LHCN-M2 (cell line): ENCODE results near the gene MBOAT1. TPM values are rescaled to one million over a fixed set of nuclear protein-coding genes. Genes with fewer than 3 reads are reported as not detected.

Experiments used
- DNase-seq: peaks from one replicate; pipeline ENCODE4 v3.0.0-alpha.2; 2012; ENCODE audit warnings: low read depth
- total RNA-seq: library from RNA; depleted of rRNA; stranded (reverse); fragments of >200 nt; gene quantifications from 2 replicates; pipeline ENCODE4 v1.2.3, GENCODE V29; 2014

Gene MBOAT1
- total RNA-seq, 1 experiment from 2014 or later: 3.3 TPM

DNA sequence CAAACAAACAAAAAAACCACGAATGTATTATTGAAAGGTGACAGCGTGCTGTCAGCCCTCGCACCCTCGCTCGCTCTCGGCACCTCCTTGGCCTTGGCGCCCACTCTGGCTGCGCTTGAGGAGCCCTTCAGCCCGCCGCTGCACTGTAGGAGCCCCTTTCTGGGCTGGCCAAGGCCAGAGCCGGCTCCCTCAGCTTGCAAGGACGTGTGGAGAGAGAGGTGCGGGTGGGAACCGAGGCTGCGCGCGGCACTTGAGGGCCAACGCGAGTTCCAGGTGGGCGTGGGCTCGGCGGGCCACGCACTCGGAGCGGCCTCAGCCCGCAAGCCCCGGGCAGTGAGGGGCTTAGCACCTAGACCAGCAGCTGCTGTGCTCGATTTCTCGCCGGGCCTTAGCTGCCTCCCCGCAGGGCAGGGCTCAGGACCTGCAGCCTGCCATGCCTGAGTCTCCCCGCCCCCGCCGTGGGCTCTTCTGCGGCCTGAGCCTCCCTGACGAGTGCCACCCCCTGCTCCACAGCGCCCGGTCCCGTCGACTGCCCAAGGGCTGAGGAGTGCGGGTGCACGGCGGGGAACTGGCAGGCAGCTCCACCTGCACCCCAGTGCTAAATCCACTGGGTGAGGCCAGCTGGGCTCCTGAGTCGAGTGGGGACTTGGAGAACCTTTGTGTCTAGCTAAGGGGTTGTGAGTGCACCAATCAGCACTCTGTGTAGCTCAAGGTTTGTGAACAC lies 20.9 kb upstream of the MBOAT1 start:
- no peak for DNase-seq

DNA sequence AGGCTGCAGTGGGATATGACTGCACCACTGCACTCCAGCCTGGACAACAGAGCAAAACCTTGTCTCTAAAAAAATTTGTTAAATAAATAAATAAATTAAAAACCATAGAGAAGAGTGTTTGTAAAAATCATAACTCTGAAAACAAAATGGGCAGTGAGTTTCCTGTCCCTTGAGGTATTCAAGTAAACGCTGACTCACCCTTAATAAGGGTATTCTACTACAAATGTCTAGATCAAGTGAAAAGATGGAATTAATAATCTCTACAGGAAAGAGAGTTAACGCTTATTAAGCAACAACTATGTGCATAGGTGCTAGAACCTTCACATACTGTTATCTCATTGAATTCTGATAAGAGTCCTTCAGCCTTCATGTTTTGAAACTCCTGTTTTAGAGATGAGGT lies 19.9 kb upstream of the MBOAT1 start:
- no peak for DNase-seq

DNA sequence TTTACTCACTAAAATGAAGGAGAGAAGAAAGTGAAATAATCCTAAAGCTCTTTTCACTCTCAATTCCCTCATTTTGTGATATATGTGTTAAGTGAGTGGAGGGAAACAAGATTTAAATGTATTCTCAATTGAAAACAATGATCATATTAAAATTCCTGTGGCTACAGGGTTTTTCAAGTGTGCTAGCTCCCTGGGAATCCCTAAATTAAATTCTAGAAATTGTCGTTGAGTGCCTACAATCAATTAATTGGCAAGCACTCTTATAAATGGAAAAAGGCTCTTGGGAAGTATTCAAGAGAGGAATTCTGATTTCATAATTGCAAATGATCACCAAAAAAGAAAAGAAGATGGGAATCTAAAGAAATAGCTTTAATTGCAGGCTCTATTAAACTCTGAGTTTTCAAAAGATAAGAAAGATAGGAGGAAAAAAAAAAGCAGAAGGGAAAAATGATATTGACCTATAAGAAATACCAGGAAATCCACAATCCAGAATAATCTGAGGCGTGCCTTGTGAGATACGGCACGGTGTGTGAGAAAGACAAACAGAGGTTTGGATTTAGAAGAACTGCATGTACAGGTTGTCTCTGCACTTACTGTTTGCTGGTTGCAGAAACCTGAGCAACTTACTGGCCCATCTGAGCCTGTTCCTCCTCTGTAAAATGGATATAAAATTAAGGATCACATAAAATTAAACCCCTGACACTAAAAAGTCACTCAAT lies 18.3 kb upstream of the MBOAT1 start:
- DNase-seq: no peak

DNA sequence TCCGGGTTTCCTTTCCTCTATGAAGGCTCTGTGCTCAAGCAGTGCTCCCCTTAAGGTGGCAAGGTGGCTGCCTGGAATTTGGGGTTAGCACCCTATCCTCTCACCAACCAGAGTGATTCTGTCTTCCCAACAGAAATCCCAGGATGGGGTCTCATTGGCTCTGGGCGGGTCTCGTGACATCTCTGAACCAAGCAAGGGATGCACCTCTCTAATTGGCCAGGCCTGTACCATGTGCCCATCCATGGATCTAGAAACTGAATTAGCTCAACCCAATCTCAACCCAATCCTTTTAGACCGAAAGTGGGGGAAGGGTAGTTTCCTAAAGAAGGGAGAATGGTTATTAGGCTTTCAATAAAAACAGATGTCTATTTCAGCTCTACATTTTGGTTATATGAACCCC lies 17.6 kb upstream of the MBOAT1 start:
- DNase-seq: no peak

DNA sequence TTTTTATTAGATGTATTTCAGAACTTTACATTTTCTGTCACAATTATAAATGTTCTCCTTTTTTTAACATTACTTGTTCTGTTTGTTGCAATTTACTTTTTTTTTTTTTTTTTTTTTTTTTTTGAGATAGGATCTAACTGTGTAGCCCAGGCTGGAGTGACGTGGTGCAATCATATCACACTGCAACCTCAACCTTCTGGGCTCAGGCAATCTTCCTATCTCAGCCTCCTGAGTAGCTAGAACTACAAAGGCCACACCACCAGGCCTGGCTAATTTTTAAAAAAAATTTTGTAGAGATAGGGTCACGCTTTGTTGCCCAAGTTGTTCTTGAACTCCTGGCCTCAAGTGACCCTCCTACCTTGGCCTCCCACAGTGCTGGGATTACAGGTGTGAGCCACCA lies 15.1 kb upstream of the MBOAT1 start:
- no peak for DNase-seq

DNA sequence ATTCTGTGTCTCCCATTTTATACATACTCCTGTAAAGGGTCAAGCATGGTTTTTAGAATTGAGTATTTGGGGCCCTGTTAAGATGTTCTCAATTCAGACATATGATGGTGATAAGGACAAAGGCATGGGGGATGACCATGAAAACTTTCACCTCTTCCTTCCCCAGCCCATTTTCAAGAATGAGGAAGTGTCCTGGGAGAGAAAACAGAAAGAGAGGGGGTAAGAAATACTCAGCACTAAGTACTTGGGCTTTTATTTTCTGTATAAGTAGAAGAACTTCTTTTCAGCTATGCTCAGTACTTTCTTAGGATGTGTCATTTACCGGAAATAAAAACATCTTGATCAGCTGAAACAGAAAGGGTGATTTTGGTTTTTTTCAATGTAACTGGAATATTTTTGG lies 10.9 kb upstream of the MBOAT1 start:
- no peak for DNase-seq

DNA sequence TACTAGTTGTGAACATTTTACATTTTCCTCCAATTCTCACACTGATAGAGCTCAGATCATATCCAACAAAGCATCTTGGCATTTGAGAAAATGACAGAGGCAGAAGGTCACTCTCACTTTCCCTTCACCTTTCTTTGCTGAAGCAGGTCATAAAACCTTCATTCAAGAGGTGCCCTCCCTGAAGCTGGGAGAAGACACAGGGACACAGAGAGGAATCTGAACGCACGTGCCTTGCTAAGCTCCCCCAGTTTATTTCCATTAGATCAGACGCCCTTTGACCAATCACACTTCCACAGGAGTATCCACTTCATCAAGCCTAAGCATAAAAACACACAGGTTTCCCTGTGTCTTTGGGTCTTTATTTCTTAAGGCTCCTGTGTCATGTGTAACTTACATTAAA lies 9.2 kb upstream of the MBOAT1 start:
- no peak for DNase-seq

DNA sequence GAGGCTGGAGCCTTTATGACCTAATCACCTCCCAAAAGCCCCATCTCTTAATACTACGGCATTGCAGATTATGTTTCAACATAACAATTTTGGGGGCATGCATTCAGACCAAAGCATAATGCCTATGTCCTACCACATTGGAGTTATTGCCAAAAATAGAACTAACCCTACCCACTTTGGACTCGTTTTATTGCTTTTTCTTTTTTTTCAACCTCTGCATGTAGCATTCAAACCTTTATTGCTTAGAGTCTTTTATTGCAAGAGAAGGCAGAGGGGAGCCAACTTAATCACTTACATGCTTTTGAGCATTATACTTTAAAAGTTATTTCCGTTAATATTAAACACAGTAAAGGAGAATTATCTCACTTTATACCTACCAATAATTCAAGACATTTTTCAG lies 8.1 kb upstream of the MBOAT1 start:
- no peak for DNase-seq

DNA sequence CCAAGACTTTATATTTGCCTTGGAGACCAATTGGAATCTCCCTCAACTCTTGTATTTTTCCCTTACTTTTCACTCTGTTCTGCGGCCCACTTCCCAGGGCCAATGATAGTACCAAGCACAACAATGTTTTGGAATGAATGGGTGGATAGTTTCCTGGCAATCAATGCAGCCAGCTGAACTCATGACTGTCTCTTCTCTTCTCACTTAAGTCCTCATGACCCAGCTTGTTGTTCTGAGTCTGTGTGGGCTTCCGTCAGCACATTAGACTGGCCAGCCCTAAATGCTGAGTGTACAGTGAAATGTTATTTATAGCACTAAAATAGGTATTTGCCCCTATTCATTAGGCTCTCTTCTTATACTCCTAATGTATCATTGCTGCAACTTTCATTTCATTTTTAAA lies 5.6 kb upstream of the MBOAT1 start:
- no peak for DNase-seq

DNA sequence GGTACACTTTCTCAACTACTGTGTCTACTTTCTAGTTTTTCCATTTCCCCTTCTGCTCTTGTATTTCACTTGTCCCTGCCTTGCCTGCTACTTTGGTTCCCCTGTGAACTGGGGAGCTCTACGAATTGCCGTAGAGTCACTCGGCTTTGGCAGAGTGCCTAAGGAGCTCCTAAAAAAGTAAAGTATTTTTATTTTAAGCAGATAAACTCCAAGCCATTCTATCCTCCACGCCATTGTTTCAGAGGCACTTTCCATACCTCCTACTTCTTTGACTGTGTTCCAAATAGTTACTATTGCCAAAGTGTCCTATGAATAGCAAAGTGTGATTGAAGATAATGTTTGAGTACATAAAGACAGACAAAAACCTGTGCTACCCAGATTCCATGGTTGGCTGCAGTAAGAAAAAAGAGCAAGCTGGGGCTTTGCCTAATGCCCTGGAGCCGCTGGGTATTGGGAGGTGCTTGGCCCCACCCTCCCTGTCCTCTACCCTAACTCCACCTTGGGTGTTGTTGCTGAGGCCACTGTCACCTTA lies 5.1 kb upstream of the MBOAT1 start:
- DNase-seq: no peak

DNA sequence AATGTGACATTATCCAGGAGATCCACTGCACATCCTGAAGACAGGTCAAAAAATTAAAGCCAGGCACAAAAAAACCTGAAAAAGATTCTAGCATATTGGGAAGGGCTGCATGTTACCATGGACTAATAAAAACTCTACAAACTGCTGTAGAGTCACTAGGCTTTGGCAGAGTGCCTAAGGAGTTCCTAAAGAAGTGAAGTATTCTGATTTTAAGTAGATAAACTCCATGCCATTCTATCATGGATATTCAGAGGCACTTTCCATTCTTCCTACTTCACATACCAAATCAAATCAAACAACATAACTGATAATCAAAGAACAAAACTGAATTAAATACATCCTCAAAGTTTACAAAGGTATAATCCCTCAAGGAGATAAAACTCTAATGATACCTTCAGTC lies 3.0 kb upstream of the MBOAT1 start:
- DNase-seq: no peak

DNA sequence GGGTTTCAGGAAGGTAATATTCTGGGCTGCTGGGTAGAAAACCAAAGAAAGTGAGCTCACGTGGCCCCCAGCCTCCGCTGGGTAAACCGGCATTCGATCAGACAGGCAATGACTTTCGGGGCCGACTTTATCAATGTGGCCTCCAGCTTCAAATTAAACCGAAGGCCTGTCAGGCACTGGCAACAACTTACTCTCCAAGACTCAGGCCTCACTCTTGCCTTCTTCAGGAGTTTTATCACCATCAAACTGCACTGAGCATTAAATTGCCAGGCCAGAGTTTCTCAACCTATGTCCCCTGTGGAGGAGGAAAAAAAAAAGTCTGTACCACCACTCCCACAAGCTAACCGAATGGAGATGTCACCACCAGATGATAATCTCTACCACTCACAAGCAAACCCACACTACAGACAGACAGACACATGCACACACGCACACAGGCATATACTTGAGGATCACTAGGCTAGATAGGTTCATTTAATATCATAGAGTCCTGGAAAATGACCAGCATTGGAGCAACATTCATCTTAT lies 1.1 kb upstream of the MBOAT1 start:
- no peak for DNase-seq

DNA sequence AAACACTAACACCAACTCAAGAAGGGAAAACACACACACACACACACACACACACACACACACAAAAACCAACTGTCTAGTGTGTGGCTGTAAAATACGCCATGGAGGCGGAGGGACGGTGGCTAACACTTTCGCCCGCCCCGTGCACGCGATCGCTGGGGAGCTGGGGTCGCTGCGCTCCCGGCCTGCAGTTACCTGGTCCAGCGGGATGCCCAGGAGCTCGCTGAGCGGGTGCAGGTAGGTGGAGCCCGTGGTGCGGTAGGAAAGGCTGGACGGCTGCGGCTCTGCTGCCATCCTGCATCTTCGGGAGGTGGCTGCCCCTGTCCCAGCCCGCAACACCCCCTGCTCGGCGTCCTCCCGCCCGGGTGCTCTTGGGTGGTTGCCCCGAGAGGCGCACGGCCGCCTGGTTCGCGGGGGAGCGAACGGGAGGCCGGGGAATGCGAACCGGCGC lies 303 bp downstream of the MBOAT1 start:
- peak; percentile 39 for DNase-seq

DNA sequence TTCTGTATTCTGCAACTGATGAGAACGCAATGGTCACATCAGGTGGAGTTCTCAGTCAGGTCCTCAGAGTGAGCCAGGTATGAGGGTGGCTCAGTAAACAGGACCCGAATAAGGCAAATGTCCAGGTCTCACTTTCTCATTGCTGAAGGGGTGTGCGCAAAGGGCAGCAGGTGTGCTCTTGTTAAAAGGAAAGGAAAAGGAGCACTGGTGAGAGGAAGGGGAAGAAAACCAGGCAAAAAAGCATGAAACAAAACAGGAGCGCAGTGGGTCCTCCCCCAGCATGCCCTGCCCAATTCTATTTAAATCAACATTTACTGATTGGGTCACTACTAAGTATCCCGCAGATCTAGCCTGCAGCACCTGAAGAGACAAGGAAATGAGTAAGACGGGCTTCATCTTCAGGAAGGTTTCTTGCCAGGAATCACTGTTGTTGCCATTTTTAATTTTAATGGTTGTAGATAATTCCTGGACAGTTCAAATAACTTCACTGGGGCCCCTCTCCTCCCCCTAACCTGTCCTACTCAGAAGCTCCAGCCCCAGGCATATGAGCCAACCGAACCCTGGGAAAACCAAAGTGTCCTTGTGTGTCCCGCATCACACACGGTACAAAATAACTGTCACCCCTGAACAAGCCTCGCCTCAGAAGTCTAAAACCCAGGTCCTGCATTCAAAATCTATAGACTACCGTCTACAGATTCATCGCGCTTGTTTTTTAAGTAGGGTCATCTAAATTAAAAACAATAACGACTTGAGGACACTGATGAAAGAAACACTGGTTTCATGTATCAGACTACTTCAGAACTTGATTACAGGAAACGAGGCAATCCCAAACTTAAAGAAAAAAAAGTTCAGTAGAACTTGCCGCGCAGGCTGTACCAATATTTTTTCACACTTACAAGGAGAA lies 980 bp downstream of the MBOAT1 start:
- no peak for DNase-seq

DNA sequence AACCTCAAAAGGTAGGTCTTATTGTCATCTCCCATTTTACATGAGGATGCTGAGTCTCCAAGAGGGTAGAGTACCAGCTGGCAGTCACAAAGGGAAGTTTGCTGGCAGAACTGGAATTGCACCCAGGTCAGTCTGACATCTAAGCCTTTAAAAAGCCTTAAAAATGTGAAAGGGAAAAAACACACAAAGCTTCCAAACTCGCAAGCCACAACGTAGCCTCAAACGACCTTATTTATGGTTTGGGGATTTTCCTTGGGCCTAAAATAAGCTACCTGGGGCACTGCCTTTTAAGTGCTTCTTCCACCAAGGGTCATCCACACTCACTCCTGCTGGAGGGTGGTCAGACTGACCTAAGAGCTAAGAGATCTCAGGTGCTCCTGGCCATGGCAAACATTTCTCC lies 2.1 kb downstream of the MBOAT1 start:
- no peak for DNase-seq

DNA sequence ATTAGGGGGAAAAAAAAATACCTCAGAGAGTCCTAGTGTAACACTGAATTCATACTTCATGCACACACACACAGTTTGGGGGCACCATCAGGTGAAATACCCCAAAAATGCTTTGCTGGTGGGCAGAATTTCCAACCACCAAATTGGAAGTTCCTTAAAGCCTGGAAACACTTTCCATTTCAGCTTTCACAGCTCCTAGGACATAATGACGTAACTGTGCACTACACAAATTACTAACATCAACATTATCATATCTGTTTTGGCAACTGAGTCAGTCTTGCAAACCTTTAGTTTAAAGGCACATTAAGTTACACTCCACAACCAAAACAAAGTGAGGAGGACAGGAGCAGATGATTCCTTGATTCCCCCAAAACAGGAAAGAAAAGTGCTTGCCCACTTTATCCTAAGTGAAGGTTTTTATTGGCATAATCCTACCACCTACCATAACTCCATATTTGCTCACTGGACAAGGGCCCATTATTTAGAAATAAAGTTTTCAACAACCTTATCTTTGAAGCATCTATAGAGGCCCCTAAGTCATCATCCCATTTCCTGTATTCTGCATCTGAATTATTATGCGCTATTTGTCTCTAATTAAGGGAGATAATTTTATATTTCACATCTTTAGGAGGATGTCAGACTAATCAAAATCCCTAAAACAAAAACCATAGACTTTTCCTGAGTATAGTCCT lies 3.4 kb downstream of the MBOAT1 start:
- no peak for DNase-seq

DNA sequence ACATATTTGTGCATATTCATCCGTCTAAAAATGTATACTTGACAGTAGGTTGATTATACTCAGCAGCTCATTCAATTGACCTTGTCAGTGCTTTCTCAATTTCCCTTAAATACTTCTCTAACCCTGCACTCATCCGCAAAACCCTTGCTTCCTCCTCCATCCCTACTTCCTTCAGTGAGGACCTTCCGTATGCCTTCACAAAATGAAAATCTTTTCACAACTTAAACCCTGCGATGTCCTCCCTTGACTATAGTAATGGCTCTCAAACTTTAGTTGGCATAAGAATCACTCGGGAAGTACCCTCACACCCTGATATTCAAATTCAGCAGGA lies 5.2 kb downstream of the MBOAT1 start:
- no peak for DNase-seq

DNA sequence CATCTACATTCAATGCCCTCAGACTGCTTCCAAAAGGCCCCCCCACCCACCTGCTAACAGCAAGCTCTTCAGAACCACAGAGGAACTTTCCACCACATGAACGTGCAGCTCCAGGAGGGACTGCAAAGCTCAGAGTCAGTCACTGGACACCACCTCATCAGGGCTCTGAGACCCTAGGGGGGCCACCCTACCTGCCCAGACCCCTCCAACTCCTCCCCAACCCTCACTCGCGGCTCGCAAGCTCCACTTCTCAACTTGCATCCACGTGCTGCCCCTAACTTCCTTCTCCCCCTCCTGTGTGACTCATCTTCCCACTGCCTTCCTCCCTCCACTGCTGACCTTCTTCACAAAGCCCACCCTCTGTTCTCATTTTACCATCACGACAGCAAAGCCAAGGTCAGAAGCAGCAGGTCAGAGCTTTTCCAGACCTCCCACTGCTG lies 6.5 kb downstream of the MBOAT1 start:
- DNase-seq: no peak

DNA sequence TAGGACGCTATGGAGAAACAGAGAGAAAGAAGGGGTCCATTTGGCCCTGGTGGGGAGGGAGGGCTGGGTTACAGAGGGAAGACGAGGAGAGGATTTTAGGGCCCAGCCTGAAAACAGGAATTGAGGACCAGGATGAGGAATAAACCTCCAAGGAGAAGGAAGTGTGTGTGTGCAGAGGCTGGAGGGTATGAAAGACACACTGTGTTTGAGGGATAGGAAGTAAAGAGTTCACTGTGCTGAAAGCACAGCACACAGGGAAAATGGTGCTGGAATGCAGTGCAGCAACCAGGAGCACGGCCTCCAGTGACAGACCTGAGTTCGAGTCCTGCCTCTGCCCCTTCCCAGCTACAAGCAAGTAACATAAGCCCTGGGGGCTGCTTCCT lies 7.8 kb downstream of the MBOAT1 start:
- DNase-seq: no peak

DNA sequence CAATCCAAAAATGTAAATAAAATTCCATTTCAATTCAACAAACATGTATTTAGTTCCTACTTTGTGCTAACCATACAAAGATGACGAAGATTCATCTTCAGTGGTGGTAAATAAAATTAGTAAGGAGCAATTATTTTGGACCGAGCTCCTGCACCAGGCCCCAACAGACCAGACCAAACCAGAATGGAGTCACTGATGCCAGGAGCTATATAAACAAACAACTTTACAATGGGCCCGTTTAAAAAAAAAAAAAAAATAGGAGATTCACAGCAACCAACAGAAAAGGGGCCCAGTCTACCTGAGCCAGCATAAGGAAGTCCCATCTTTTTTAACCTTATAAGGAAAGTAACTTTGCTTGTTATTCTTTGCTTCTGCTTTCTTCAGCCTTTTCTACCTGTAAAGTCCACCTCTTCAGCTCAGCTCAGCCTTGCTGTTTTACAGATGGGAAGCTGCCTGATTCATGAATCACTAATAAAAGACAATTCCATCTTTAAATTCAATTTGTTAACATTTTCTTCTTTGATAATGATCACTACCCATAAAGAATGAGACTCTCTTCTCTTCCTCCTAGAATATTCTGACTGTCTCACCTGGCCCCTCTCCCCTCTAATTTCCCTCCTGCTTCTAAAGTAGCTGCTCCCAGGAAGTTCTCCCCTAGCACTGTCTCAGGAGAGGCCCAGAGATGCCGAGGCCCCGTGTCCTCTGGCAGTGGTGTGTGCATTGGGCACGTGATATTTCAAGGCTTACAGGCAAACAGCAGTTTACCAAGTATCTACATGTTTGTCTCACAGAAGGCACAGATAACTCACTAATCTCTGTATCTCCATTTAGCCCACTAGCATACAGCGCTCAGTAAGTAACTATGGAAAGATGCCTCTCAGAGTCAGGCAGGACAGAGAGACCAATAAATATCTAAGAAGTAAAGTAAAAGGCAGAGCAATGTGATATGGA lies 8.4 kb downstream of the MBOAT1 start:
- DNase-seq: no peak
